ENCODE results near the gene DOCK2. TPM values are rescaled to one million over a fixed set of nuclear protein-coding genes. Genes with fewer than 3 reads are reported as not detected.
A peak's percentile ranks its signal among the peaks of the same experiment; 100 is the strongest.

Gene DOCK2
- total and polyA plus RNA-seq, 5 donors from 2014 or later, result 65.9 to 354 (median 71.1) TPM

- Mint-ChIP-seq H3K4me3 (no peak overlapping the region), H3K36me3 (peaks cover 46% of the 10 kb centered on the region), H3K4me1 (peaks cover 32 to 74% (median 48%) of the 10 kb centered on the region in 4 donors), H3K9me3 (peaks cover 0 to 9% (median 3%) of the 10 kb centered on the region in 7 donors), H3K27ac (peak overlapping the region in 1 of 3 donors; percentile 71), H3K27me3 (no peaks in the 10 kb centered on the region)
- Histone ChIP-seq H3K27me3 (ENCODE audit: control insufficient read depth, insufficient read depth, low read length) (no peaks in the 10 kb centered on the region), H3K4me3 (ENCODE audit: low read depth, low read length) (no peak overlapping the region), H3K27ac (ENCODE audit: insufficient read depth, low read length, poor library complexity, severe bottlenecking) (no peak overlapping the region), H3K4me1 (ENCODE audit: control insufficient read depth, insufficient read depth, low read length, poor library complexity, severe bottlenecking) (peaks cover 12% of the 10 kb centered on the region), H3K9me3 (ENCODE audit: control insufficient read depth in 2 of 2, low read length in 2 of 2) (peaks cover 0 to 2% of the 10 kb centered on the region in 2 experiments), H3K36me3 (ENCODE audit: control insufficient read depth, insufficient read depth, low read length) (peaks cover 47% of the 10 kb centered on the region)
- ATAC-seq (ENCODE audit: low read depth in 2 of 2) (no peak), DNase-seq (no peak)
Measured at GRCh38 chr5:169663537-169663936, 26.5 kb downstream of the DOCK2 start.

GRCh38 chr5:169666365-169666764 lies 29.3 kb downstream of the DOCK2 start:
- no peaks in the 10 kb centered on the region for H3K27me3 ChIP-seq (ENCODE audit: control insufficient read depth, insufficient read depth, low read length)
- H3K4me3 ChIP-seq (ENCODE audit: low read depth, low read length), result no peak overlapping the region
- H3K27ac ChIP-seq (ENCODE audit: insufficient read depth, low read length, poor library complexity, severe bottlenecking), result no peak overlapping the region
- H3K4me1 ChIP-seq (ENCODE audit: control insufficient read depth, insufficient read depth, low read length, poor library complexity, severe bottlenecking), result peaks cover 9% of the 10 kb centered on the region
- Mint-ChIP-seq H3K36me3 (peaks cover 40% of the 10 kb centered on the region), H3K27me3 (no peaks in the 10 kb centered on the region), H3K4me1 (peaks cover 29 to 67% (median 44%) of the 10 kb centered on the region in 4 donors), H3K9me3 (peaks cover 0 to 9% (median 3%) of the 10 kb centered on the region in 7 donors), H3K4me3 (no peak overlapping the region), H3K27ac (peak overlapping the region in 2 of 3 donors; percentile 54 to 76)
- no peak for ATAC-seq (ENCODE audit: low read depth in 2 of 2)
- no peak for DNase-seq
- peaks cover 56% of the 10 kb centered on the region for H3K36me3 ChIP-seq (ENCODE audit: control insufficient read depth, insufficient read depth, low read length)
- H3K9me3 ChIP-seq (ENCODE audit: control insufficient read depth in 2 of 2, low read length in 2 of 2), result peaks cover 0 to 2% of the 10 kb centered on the region in 2 experiments

GRCh38 chr5:169667896-169668674 lies 31.0 kb downstream of the DOCK2 start:
- Histone ChIP-seq H3K4me3 (ENCODE audit: low read depth, low read length) (no peak overlapping the region), H3K4me1 (ENCODE audit: control insufficient read depth, insufficient read depth, low read length, poor library complexity, severe bottlenecking) (peaks cover 5% of the 10 kb centered on the region), H3K27me3 (ENCODE audit: control insufficient read depth, insufficient read depth, low read length) (no peaks in the 10 kb centered on the region), H3K9me3 (ENCODE audit: control insufficient read depth in 2 of 2, low read length in 2 of 2) (no peaks in the 10 kb centered on the region), H3K27ac (ENCODE audit: insufficient read depth, low read length, poor library complexity, severe bottlenecking) (no peak overlapping the region), H3K36me3 (ENCODE audit: control insufficient read depth, insufficient read depth, low read length) (peaks cover 53% of the 10 kb centered on the region)
- Mint-ChIP-seq H3K27me3 (no peaks in the 10 kb centered on the region), H3K4me1 (peaks cover 29 to 51% (median 40%) of the 10 kb centered on the region in 4 donors), H3K4me3 (no peak overlapping the region), H3K9me3 (peaks cover 0 to 5% (median 0%) of the 10 kb centered on the region in 7 donors), H3K27ac (peak overlapping the region in 2 of 3 donors; percentile 39 to 65), H3K36me3 (peaks cover 31% of the 10 kb centered on the region)
- ATAC-seq (ENCODE audit: low read depth in 2 of 2), result no peak
- no peak for DNase-seq

- H3K36me3 Mint-ChIP-seq, result peaks cover 28% of the 10 kb centered on the region
- Histone ChIP-seq H3K9me3 (ENCODE audit: control insufficient read depth in 2 of 2, low read length in 2 of 2) (no peaks in the 10 kb centered on the region), H3K4me1 (ENCODE audit: control insufficient read depth, insufficient read depth, low read length, poor library complexity, severe bottlenecking) (no peaks in the 10 kb centered on the region), H3K4me3 (ENCODE audit: low read depth, low read length) (no peak overlapping the region), H3K27me3 (ENCODE audit: control insufficient read depth, insufficient read depth, low read length) (no peaks in the 10 kb centered on the region), H3K27ac (ENCODE audit: insufficient read depth, low read length, poor library complexity, severe bottlenecking) (no peak overlapping the region), H3K36me3 (ENCODE audit: control insufficient read depth, insufficient read depth, low read length) (peaks cover 53% of the 10 kb centered on the region)
- no peaks in the 10 kb centered on the region for H3K27me3 Mint-ChIP-seq
- H3K4me3 Mint-ChIP-seq, result no peak overlapping the region
- peaks cover 29 to 45% (median 39%) of the 10 kb centered on the region in 4 donors for H3K4me1 Mint-ChIP-seq
- ATAC-seq (ENCODE audit: low read depth in 2 of 2), result no peak
- no peak for DNase-seq
- H3K9me3 Mint-ChIP-seq, result peaks cover 0 to 4% (median 0%) of the 10 kb centered on the region in 7 donors
- H3K27ac Mint-ChIP-seq, result peak overlapping the region in 1 of 3 donors; percentile 65
Measured at GRCh38 chr5:169668732-169669131, 31.7 kb downstream of the DOCK2 start.

GRCh38 chr5:169670769-169671525 lies 33.9 kb downstream of the DOCK2 start:
- H3K36me3 ChIP-seq (ENCODE audit: control insufficient read depth, insufficient read depth, low read length), result peaks cover 73% of the 10 kb centered on the region
- peaks cover 30% of the 10 kb centered on the region for H3K36me3 Mint-ChIP-seq
- ATAC-seq (ENCODE audit: low read depth in 2 of 2) (no peak), DNase-seq (peak in 1 of 3 donors; percentile 15)
- H3K4me3 Mint-ChIP-seq, result no peak overlapping the region
- H3K4me1 Mint-ChIP-seq, result peaks cover 18 to 28% (median 26%) of the 10 kb centered on the region in 4 donors
- no peak overlapping the region for H3K27ac ChIP-seq (ENCODE audit: insufficient read depth, low read length, poor library complexity, severe bottlenecking)
- no peaks in the 10 kb centered on the region for H3K9me3 ChIP-seq (ENCODE audit: control insufficient read depth in 2 of 2, low read length in 2 of 2)
- H3K4me3 ChIP-seq (ENCODE audit: low read depth, low read length), result no peak overlapping the region
- peak overlapping the region in 1 of 3 donors; percentile 7 for H3K27ac Mint-ChIP-seq
- H3K9me3 Mint-ChIP-seq, result no peaks in the 10 kb centered on the region
- no peaks in the 10 kb centered on the region for H3K27me3 Mint-ChIP-seq
- H3K27me3 ChIP-seq (ENCODE audit: control insufficient read depth, insufficient read depth, low read length), result no peaks in the 10 kb centered on the region
- no peaks in the 10 kb centered on the region for H3K4me1 ChIP-seq (ENCODE audit: control insufficient read depth, insufficient read depth, low read length, poor library complexity, severe bottlenecking)

GRCh38 chr5:169682026-169682425 lies 45.0 kb downstream of the DOCK2 start:
- Mint-ChIP-seq H3K4me3 (no peak overlapping the region), H3K36me3 (peaks cover 63% of the 10 kb centered on the region), H3K27me3 (no peaks in the 10 kb centered on the region), H3K9me3 (no peaks in the 10 kb centered on the region), H3K4me1 (peaks cover 0 to 8% (median 6%) of the 10 kb centered on the region in 4 donors), H3K27ac (peak overlapping the region in 1 of 3 donors; percentile 44)
- Histone ChIP-seq H3K4me1 (ENCODE audit: control insufficient read depth, insufficient read depth, low read length, poor library complexity, severe bottlenecking) (no peaks in the 10 kb centered on the region), H3K4me3 (ENCODE audit: low read depth, low read length) (no peak overlapping the region), H3K27me3 (ENCODE audit: control insufficient read depth, insufficient read depth, low read length) (no peaks in the 10 kb centered on the region), H3K9me3 (ENCODE audit: control insufficient read depth in 2 of 2, low read length in 2 of 2) (no peaks in the 10 kb centered on the region), H3K36me3 (ENCODE audit: control insufficient read depth, insufficient read depth, low read length) (peaks cover 92% of the 10 kb centered on the region), H3K27ac (ENCODE audit: insufficient read depth, low read length, poor library complexity, severe bottlenecking) (no peak overlapping the region)
- DNase-seq (no peak), ATAC-seq (ENCODE audit: low read depth in 2 of 2) (no peak)

- Histone ChIP-seq H3K4me1 (ENCODE audit: control insufficient read depth, insufficient read depth, low read length, poor library complexity, severe bottlenecking) (no peaks in the 10 kb centered on the region), H3K36me3 (ENCODE audit: control insufficient read depth, insufficient read depth, low read length) (peaks cover 94% of the 10 kb centered on the region), H3K27ac (ENCODE audit: insufficient read depth, low read length, poor library complexity, severe bottlenecking) (no peak overlapping the region), H3K4me3 (ENCODE audit: low read depth, low read length) (no peak overlapping the region), H3K27me3 (ENCODE audit: control insufficient read depth, insufficient read depth, low read length) (no peaks in the 10 kb centered on the region), H3K9me3 (ENCODE audit: control insufficient read depth in 2 of 2, low read length in 2 of 2) (no peaks in the 10 kb centered on the region)
- no peak overlapping the region for H3K27ac Mint-ChIP-seq
- ATAC-seq (ENCODE audit: low read depth in 2 of 2), result no peak
- H3K27me3 Mint-ChIP-seq, result no peaks in the 10 kb centered on the region
- no peaks in the 10 kb centered on the region for H3K9me3 Mint-ChIP-seq
- DNase-seq, result no peak
- H3K36me3 Mint-ChIP-seq, result peaks cover 68% of the 10 kb centered on the region
- no peak overlapping the region for H3K4me3 Mint-ChIP-seq
- H3K4me1 Mint-ChIP-seq, result peaks cover 0 to 10% (median 3%) of the 10 kb centered on the region in 4 donors
Measured at GRCh38 chr5:169686137-169686536, 49.1 kb downstream of the DOCK2 start.
